NCI-H2029 treated with DMSO at 0.1 percent for 48 hours (cell line): ENCODE results near the gene KRT86.
A peak's percentile ranks its signal among the peaks of the same experiment; 100 is the strongest.
"Not testable (repeated sequence)": the region's sequence is repeated elsewhere in the genome, so short reads cannot be mapped to it uniquely, and the experiment has no call there.

ENCODE experiments used
- DNase-seq: peaks from one replicate; lab custom pipeline; 2025; lab: John Stamatoyannopoulos, UW

The KRT86 gene

GRCh38 chr12:52291267-52291935 is 17.0 kb downstream of the KRT86 start, which contains the start of gene KRT81:
Gene KRT81, minus strand, starts transcription at chr12:52291534. Its CDS starts 69 bp downstream, at chr12:52291465.
- no peak for DNase-seq

- no peak for DNase-seq
These were observed 19.5 kb downstream of the KRT86 start for GRCh38 chr12:52293926-52294325.

GRCh38 chr12:52294803-52295202 is 20.4 kb downstream of the KRT86 start:
- DNase-seq = no peak

GRCh38 chr12:52295663-52296062 is 21.2 kb downstream of the KRT86 start:
- DNase-seq = no peak

GRCh38 chr12:52296572-52297215 is 22.2 kb downstream of the KRT86 start:
- DNase-seq = no peak

GRCh38 chr12:52298677-52299190 is 24.3 kb downstream of the KRT86 start:
- DNase-seq = no peak

GRCh38 chr12:52300796-52301691 is 26.6 kb downstream of the KRT86 start:
- DNase-seq = no peak

- not testable (repeated sequence) for DNase-seq
These were observed 27.3 kb downstream of the KRT86 start for GRCh38 chr12:52301721-52302120.

- DNase-seq = not testable (repeated sequence)
These were observed 27.9 kb downstream of the KRT86 start for GRCh38 chr12:52302242-52302914.

- not testable (repeated sequence) for DNase-seq
These were observed 30.5 kb downstream of the KRT86 start for GRCh38 chr12:52304941-52305411.

- DNase-seq = no peak
These were observed 31.7 kb downstream of the KRT86 start for GRCh38 chr12:52305921-52306705.

- no peak for DNase-seq
These were observed 32.3 kb downstream of the KRT86 start for GRCh38 chr12:52306731-52307130.

GRCh38 chr12:52307836-52308805 is 33.7 kb downstream of the KRT86 start:
- DNase-seq = peak; percentile 31

GRCh38 chr12:52308806-52309425 is 34.5 kb downstream of the KRT86 start:
- DNase-seq = no peak

GRCh38 chr12:52310622-52311284 is 36.3 kb downstream of the KRT86 start:
- DNase-seq = peak; percentile 66

- peak; percentile 66 for DNase-seq
These were observed 36.8 kb downstream of the KRT86 start for GRCh38 chr12:52311285-52311648.

- no peak for DNase-seq
These were observed 37.6 kb downstream of the KRT86 start for GRCh38 chr12:52312086-52312485.

GRCh38 chr12:52313461-52313860 is 39.0 kb downstream of the KRT86 start:
- no peak for DNase-seq

GRCh38 chr12:52313926-52314325 is 39.5 kb downstream of the KRT86 start:
- no peak for DNase-seq
